Activated gamma-delta T cell treated with anti-CD3 and anti-CD28 coated beads, Interleukin-2, amount 50 U/mL, for 16 hours (primary cell): ENCODE measurements around the gene CACNA1S.

Experiments used
- DNase-seq: peaks from one replicate; pipeline ENCODE4 v3.0.0-alpha.2; 2020; ENCODE audit warnings: low read depth

Gene CACNA1S

DNA sequence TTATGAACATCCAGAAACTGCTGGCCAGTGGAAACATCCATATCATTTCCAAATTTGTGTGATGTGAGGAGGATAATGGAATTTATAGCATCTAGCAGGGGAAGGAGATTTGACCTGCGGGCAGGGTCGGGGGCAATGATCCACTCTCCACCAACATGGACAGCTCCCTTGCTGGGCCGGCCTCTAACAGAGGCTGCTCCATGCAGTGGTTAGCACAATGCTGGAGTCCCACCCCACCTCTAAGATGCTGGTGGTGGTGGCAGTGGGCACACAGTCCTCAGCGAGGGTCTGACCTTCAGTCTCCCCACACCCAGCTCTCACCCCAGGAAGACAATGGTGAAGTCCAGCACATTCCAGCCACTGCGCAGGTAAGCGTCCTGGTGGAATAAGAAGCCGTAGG lies 18.7 kb downstream of the CACNA1S start:
- no peak for DNase-seq

DNA sequence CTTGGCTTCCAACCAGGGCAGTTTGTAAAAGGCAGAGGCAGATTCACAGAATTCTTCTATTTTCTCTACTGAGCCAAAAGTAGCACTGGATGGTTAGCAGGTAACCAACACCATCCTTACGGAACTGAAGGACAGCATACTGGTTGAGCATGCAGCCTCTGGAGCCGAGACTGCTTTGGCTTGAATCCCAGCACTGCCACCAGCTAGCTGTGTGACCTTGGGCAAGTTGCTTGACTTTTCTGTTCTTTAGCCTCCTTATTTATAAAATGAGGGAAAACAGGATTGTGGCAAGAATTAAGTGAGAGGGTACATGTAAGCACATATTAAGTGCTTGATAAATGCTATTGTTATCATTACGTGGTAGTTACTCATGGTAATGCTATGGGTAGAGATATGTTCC lies 19.5 kb downstream of the CACNA1S start:
- DNase-seq: no peak

- no peak for DNase-seq
Measured at GRCh38 chr1:201091256-201091655, 21.0 kb downstream of the CACNA1S start.

GRCh38 chr1:201090541-201090940 lies 21.7 kb downstream of the CACNA1S start:
- no peak for DNase-seq

DNA sequence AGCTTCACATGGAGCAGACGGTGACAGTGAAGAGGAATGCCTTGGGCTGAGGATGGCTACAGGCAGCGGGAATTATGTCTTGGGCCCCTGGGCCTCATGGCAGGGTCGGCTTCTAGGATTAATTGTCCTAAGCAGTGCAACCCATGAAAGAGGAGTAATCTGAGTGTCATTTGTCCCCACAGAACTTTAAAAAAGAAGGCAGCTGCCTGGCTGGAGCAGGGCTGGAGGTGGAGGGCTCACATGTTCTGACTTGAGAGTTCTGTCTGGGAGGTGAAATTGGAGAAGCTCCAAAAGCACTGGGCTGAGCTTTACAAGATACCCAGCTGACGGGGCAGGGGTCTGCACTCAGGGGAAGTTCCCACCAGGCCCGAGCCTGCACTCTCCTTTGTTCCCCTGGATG lies 22.6 kb downstream of the CACNA1S start:
- no peak for DNase-seq

DNA sequence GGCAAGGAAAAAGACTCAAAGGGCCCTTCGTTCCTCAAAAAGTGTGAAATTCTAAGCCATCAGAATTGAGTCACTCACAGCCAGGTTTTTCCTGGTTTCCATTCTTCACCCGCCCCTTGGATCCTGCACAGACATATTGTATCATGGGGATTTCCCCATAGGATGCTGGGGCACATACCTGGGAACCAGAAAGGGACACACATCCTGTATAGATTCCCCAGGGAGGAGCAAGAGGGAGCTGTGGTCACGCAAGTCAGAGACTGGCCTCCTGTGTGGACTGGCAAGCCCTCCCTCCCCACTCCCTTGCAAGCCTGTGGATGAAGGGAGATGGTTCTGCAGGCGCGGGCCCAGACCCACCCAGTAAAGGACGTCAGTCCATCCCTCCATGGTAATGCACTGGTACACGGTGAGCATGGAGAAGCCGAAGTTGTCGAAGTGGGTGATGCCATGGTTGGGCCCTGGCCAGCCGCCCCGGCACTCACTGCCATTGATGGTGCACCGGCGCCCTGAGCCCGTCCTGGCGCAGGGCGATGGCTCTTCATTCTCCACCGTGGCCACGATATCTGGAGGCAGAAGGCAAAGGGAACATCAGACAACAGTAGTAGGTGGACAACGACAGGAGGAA lies 23.2 kb downstream of the CACNA1S start:
- DNase-seq: no peak

DNA sequence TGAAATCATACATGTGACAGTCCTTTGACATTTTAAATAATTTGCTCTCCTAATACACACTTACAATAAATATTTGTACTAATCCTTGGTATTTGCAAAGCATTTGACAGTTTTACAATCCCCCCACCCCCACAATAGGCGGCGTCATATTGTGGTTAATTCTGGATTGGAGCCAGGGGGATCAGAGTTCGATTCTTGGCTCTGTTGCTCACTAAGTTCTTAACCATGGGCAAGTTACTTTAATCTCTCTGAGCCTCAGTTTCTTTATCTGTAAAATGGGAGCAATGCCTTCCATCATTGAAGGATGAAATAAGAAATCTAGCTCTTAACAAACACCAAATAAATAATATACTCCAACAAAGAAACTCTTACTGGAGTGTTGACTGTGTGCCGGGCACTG lies 23.8 kb downstream of the CACNA1S start:
- DNase-seq: no peak

GRCh38 chr1:201085902-201086735 lies 26.1 kb downstream of the CACNA1S start:
- no peak for DNase-seq

DNA sequence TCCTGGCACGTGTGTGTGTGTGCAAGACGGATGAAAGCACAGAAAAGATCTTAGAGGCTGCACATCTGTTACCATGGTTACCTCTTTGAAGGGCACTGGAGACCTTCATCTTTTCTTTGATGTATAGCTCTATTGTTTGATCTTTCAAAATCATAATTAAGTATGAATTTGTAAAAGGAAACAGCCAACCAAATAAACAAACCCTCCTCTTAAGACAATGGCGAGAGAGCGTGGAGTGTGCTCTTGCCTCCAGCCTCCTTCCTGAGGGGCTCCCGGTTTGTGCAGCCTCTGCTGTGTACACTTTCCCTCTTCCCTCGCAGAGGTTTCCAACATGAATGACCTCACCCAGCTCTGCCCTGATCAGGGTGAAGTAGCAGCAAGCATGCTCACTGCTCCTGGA lies 27.9 kb downstream of the CACNA1S start:
- no peak for DNase-seq

GRCh38 chr1:201083741-201084140 lies 28.5 kb downstream of the CACNA1S start:
- DNase-seq: no peak

DNA sequence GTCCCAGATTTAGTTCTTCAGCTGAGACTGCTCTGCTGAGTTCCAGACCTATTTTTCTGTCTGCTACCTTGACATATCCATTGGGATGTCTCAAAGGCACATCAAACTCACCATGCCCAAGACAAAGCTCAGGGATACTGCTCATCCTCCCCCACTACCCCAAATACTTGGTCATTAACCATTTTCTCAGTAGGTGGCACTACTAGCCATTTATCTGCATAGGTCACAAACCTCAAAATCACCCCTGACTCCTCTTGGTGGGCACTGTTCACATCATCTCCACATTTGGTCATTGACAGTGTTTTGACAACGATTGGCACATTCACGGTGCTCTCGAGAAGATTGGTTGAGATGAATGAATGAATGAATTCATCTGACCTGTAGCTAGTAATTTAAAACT lies 32.1 kb downstream of the CACNA1S start:
- DNase-seq: no peak

DNA sequence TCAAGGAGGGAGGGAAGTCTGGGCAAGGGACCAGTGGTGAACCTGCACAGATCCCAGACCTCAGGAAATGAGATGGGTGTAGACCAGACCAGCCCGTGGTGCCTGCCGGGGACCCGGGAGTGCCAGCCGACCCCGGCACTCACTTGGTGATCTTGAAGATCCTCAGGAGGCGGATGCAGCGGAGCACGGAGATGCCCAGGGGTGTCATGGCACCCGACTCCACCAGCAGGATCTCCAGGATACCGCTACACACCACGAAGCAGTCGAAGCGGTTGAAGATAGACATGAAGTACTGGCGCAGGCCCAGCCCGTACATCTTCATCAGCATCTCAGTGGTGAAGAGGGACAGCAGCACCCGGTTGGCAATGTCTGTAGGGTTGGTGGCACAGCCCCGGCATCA lies 34.5 kb downstream of the CACNA1S start:
- no peak for DNase-seq

- no peak for DNase-seq
Measured at GRCh38 chr1:201077116-201077515, 35.1 kb downstream of the CACNA1S start.

GRCh38 chr1:201076092-201076491 lies 36.1 kb downstream of the CACNA1S start:
- DNase-seq: no peak

- no peak for DNase-seq
Measured at GRCh38 chr1:201074018-201074417, 38.2 kb downstream of the CACNA1S start.

- DNase-seq: no peak
Measured at GRCh38 chr1:201072922-201073321, 39.3 kb downstream of the CACNA1S start.

- DNase-seq: no peak
Measured at GRCh38 chr1:201072149-201072548, 40.1 kb downstream of the CACNA1S start.

GRCh38 chr1:201069636-201070035 lies 42.6 kb downstream of the CACNA1S start:
- DNase-seq: no peak

DNA sequence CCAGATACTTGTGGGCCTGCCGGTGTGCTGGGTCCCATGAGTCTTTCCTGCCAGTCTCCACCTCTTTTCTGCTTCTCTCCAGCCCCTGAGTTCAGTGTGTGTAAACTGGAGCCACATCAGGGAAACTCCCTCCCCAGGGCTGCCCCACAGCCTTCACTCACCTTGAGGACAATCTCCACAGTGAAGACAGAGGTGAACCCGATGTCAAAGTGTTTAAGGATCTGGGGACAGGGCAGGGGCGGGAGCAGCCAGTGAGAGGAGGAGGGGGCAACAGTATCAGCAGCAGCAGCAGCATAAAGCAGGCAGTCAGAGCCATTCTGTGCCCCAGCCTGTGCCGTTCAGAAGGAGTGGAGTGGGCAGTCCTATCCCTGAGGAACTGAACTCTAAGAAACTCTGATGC lies 43.2 kb downstream of the CACNA1S start:
- DNase-seq: no peak

DNA sequence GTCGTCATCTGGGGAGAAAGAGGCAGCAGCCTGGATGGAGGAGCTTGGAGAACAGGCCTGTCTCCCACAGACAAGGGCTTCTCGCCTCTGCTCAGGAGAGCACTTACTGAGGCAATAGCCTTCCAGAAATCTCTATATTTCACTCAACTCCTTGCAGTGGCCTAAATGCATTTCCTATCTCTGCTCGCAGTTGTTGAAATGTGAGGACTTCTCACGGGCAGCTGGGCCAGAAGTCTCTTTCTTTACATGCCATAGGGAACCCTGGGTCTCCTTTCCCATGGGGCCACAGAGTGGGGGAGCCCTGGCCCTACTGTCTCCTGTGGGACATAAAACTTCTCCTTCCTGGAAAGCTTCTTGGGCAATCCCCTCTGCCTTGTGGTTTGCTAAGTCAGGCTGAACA lies 45.2 kb downstream of the CACNA1S start:
- no peak for DNase-seq

GRCh38 chr1:201065686-201066085 lies 46.5 kb downstream of the CACNA1S start:
- no peak for DNase-seq

- no peak for DNase-seq
Measured at GRCh38 chr1:201064806-201065205, 47.4 kb downstream of the CACNA1S start.

DNA sequence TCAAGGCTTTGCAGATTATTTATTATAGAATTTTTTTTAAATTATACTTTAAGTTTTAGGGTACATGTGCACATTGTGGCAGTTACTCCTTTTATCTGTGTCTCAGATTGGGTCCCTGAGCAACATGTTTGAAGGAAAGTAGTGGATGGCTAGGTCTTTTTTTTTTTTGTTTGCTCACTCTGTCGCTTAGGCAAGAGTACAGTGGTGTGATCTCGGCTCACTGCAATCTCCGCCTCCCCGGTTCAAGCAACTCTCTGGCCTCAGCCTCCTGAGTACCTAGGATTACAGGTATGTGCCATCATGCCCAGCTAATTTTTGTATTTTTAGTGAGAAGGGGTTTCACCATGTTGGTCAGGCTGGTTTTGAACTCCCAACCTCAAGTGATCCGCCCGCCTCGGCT lies 49.1 kb downstream of the CACNA1S start:
- no peak for DNase-seq
